ENCODE measurements around the gene PHAX.

Gene PHAX

DNA sequence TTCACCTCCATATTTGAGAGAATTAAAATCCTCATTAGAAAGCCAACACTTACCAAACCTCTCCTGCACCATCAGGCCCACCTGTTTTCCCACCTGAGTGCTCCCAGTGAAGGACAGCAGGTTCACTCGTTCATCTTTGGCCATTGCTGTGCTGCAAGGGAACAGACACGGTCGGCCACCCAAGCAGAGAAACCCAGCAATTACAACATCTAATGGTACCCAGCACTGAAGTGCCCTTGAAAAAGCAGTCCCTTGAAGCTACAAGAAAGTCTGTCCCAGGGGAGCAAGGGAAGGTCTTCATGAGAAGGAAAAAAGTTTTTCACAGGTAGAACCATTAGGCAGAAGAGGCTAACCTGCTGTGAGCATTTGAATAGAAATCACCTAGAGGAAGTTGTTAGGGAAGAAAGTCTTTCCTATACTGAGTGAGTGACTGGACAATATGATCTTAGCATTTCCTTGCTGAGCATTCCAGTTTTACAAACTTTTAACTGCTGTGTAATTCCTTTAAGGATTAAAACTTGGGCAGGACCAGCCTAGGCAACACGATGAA, 32.5 kb upstream of the PHAX start (continued):
- TF ChIP-seq ZC3H10 (CRISPR knock-in tag; IDR thresholded peaks at IDR 0.05) (no peak), TCF4 (CRISPR knock-in tag; IDR thresholded peaks at IDR 0.05; ENCODE audit: borderline replicate concordance) (no peak), RARB (CRISPR knock-in tag; IDR thresholded peaks at IDR 0.05) (no peak)

DNA sequence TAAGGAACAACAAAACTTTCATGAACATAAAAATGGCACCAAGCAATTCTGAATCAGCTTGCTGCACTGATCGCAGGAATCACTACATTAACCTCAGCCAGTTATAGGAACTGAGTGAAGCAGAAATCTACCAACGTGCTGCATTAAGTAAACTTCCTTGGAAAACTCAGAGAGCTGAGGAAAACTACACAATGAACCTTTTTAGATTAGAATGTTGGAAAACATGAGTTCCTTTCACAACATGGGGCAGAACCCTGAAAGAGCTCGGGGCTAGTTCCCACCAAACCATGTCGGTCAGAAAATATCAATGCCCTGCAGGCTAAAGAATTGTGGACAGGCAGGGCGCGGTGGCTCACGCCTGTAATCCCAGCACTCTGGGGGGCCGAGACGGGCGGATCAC, 25.1 kb upstream of the PHAX start:
- no peak for TF ChIP-seq ISL1 (CRISPR knock-in tag; IDR thresholded peaks at IDR 0.05)
- TF ChIP-seq ZNF8 (CRISPR knock-in tag; IDR thresholded peaks at IDR 0.05): no peak
- TF ChIP-seq ARNTL (CRISPR knock-in tag; IDR thresholded peaks at IDR 0.05; ENCODE audit: borderline replicate concordance, low read depth): no peak
- TF ChIP-seq, protein P1, sequence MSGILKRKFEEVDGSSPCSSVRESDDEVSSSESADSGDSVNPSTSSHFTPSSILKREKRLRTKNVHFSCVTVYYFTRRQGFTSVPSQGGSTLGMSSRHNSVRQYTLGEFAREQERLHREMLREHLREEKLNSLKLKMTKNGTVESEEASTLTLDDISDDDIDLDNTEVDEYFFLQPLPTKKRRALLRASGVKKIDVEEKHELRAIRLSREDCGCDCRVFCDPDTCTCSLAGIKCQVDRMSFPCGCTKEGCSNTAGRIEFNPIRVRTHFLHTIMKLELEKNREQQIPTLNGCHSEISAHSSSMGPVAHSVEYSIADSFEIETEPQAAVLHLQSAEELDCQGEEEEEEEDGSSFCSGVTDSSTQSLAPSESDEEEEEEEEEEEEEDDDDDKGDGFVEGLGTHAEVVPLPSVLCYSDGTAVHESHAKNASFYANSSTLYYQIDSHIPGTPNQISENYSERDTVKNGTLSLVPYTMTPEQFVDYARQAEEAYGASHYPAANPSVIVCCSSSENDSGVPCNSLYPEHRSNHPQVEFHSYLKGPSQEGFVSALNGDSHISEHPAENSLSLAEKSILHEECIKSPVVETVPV (CRISPR knock-in tag; IDR thresholded peaks at IDR 0.05): no peak
- TF ChIP-seq ESRRG (CRISPR knock-in tag; IDR thresholded peaks at IDR 0.05): no peak
- TF ChIP-seq PPARA (CRISPR knock-in tag; IDR thresholded peaks at IDR 0.05; ENCODE audit: borderline replicate concordance): no peak
- no peak for TF ChIP-seq ZNF565 (CRISPR knock-in tag; conservative IDR thresholded peaks at IDR 0.05; ENCODE audit: low read depth)
- TF ChIP-seq GLIS3 (CRISPR knock-in tag; IDR thresholded peaks at IDR 0.05): no peak
- TF ChIP-seq, protein P2, sequence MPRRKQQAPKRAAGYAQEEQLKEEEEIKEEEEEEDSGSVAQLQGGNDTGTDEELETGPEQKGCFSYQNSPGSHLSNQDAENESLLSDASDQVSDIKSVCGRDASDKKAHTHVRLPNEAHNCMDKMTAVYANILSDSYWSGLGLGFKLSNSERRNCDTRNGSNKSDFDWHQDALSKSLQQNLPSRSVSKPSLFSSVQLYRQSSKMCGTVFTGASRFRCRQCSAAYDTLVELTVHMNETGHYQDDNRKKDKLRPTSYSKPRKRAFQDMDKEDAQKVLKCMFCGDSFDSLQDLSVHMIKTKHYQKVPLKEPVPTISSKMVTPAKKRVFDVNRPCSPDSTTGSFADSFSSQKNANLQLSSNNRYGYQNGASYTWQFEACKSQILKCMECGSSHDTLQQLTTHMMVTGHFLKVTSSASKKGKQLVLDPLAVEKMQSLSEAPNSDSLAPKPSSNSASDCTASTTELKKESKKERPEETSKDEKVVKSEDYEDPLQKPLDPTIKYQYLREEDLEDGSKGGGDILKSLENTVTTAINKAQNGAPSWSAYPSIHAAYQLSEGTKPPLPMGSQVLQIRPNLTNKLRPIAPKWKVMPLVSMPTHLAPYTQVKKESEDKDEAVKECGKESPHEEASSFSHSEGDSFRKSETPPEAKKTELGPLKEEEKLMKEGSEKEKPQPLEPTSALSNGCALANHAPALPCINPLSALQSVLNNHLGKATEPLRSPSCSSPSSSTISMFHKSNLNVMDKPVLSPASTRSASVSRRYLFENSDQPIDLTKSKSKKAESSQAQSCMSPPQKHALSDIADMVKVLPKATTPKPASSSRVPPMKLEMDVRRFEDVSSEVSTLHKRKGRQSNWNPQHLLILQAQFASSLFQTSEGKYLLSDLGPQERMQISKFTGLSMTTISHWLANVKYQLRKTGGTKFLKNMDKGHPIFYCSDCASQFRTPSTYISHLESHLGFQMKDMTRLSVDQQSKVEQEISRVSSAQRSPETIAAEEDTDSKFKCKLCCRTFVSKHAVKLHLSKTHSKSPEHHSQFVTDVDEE (CRISPR knock-in tag; IDR thresholded peaks at IDR 0.05): no peak
- TF ChIP-seq OSR1 (CRISPR knock-in tag; IDR thresholded peaks at IDR 0.05): no peak
- TF ChIP-seq TCF4 (CRISPR knock-in tag; IDR thresholded peaks at IDR 0.05; ENCODE audit: borderline replicate concordance): no peak
- no peak for ATAC-seq

DNA sequence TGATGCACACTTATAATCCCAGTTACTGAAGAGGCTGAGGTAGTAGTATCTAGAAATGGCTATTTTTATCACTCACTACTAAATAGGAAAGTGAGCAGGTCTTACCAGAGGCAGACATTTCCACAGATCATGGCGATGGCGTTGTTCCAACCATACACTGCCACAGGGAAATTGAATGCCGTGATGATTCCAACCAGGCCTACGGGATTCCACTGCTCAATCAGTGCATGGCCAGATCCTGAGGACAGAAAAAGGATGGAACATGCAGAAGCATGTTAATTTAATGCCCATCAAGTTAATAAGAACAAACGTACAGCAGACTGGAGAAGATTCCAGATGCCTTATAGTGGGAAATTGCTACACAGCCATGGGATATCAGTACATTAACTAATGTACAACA, 23.8 kb upstream of the PHAX start:
- TF ChIP-seq SNAI2 (CRISPR knock-in tag; IDR thresholded peaks at IDR 0.05) (no peak), TOX (CRISPR knock-in tag; IDR thresholded peaks at IDR 0.05; ENCODE audit: borderline replicate concordance) (no peak), PPARA (CRISPR knock-in tag; IDR thresholded peaks at IDR 0.05; ENCODE audit: borderline replicate concordance) (no peak), ZFP3 (CRISPR knock-in tag; IDR thresholded peaks at IDR 0.05) (no peak), ZNF70 (CRISPR knock-in tag; IDR thresholded peaks at IDR 0.05) (no peak), ZFP30 (CRISPR knock-in tag; IDR thresholded peaks at IDR 0.05) (no peak), TCF4 (CRISPR knock-in tag; IDR thresholded peaks at IDR 0.05; ENCODE audit: borderline replicate concordance) (no peak), ZNF565 (CRISPR knock-in tag; conservative IDR thresholded peaks at IDR 0.05; ENCODE audit: low read depth) (no peak), RARB (CRISPR knock-in tag; IDR thresholded peaks at IDR 0.05) (no peak), ISL1 (CRISPR knock-in tag; IDR thresholded peaks at IDR 0.05) (no peak), ZNF8 (CRISPR knock-in tag; IDR thresholded peaks at IDR 0.05) (no peak), ARNTL (CRISPR knock-in tag; IDR thresholded peaks at IDR 0.05; ENCODE audit: borderline replicate concordance, low read depth) (no peak), CSDC2 (CRISPR knock-in tag; IDR thresholded peaks at IDR 0.05) (no peak), OSR1 (CRISPR knock-in tag; IDR thresholded peaks at IDR 0.05) (no peak)
- TF ChIP-seq, protein P2 (CRISPR knock-in tag; IDR thresholded peaks at IDR 0.05): no peak
- TF ChIP-seq, protein P3, sequence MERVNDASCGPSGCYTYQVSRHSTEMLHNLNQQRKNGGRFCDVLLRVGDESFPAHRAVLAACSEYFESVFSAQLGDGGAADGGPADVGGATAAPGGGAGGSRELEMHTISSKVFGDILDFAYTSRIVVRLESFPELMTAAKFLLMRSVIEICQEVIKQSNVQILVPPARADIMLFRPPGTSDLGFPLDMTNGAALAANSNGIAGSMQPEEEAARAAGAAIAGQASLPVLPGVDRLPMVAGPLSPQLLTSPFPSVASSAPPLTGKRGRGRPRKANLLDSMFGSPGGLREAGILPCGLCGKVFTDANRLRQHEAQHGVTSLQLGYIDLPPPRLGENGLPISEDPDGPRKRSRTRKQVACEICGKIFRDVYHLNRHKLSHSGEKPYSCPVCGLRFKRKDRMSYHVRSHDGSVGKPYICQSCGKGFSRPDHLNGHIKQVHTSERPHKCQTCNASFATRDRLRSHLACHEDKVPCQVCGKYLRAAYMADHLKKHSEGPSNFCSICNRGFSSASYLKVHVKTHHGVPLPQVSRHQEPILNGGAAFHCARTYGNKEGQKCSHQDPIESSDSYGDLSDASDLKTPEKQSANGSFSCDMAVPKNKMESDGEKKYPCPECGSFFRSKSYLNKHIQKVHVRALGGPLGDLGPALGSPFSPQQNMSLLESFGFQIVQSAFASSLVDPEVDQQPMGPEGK (CRISPR knock-in tag; IDR thresholded peaks at IDR 0.05; ENCODE audit: borderline replicate concordance): no peak
- ATAC-seq: no peak
